ENCODE measurements around the gene OS9.

The OS9 gene

DNA sequence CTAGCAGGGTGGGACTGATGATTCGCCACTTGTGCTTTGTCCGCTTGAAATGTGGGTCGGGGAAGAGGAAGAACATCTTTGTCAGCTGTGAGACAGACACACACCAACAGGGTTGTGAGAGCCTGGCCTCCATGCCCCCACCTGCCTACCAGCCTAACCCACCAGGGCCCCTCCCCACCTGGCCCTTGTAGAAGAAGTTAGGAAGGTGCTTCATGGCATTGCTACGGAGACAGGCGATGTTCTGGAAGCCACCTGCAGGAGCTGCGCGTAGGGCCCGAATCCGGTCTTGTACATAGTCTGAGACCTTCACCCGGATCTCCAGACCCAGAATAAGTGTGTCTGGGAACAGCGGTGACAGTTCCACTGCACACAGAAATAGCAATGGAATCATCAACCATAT lies 75.7 kb downstream of the OS9 start:
- no peak for DNase-seq (ENCODE audit: low read depth)

DNA sequence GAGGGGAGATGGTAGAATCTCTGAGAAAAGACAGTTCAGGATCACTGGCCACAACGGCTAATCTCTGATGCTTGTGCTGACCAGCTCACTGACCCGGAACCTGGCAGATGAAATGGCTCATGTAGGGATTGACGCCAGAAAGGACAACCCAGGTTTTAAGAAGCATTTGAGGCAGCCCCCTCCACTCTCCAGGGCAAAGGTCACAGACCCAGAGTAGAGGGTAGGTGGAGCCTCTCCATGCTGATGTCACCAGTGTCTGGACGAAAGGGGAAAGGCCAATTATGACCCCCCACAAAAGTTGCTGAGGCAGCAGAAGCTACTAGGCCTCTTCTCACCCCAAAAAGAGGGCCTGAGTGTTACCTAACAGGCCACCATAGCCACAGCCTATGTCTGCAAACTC lies 76.8 kb downstream of the OS9 start:
- no peak for DNase-seq (ENCODE audit: low read depth)

All from T-helper 22 cell (primary cell).